D341Med (cell line): ENCODE data around the gene C4orf50.

ENCODE experiments used
- DNase-seq: peaks from one replicate; pipeline ENCODE4 v3.0.0; 2012; ENCODE audit warnings: low spot score

C4orf50 gene

DNA sequence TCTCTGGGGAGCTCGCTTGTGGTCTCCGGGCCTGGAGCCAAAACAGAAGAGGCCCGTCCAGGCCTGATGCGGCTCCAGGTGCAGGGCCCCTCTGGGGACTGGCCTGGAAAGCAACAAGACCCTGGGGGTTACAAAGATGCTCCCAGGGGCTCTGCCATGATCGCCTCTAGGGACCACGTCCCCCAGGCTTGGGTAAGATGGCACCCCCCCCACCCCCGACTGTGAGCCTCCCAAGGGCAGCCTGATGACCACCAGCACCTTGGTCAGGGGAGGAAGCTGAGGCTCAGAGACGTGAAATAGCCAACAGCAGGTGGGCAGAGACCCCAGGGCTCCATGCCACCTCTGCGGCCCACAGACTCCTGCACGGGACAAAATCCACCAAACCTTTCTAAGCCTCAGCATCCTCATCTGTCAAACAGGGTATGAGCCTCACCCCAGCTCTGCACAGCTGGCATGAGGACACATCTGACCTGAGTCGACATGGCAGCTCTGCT lies 25.4 kb downstream of the C4orf50 start:
- DNase-seq = no peak

DNA sequence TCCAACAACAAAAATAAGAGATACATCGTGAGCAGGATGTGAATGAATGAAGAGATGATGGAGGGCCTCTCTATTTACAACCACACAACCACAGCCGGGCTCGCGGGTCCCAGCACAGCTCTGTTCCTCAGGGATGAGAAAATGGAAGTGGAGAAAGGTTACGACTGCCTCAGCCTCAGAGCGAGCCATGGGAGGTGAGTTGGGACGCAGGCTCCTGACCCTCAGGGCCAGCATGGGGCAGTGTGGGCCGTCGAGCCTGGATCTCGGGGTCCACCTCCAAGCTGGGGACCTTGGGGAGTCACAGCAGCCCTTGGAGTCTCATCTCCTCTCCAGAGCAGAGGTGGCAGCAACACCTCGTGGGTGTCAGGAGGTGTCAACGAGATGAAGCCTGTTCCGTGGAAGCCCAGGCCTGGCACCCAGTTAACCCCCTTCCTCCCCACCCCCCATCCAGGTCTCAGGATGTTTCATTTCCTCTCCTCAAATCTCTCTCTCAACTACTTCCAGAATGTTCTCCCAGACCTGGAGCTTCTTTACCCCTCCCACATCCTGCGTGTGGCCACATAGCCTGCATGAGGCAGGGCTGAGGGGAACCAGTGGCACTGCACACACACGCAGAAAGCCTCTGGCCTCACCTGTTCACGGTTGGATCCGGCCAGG lies 25.9 kb downstream of the C4orf50 start:
- no peak for DNase-seq

DNA sequence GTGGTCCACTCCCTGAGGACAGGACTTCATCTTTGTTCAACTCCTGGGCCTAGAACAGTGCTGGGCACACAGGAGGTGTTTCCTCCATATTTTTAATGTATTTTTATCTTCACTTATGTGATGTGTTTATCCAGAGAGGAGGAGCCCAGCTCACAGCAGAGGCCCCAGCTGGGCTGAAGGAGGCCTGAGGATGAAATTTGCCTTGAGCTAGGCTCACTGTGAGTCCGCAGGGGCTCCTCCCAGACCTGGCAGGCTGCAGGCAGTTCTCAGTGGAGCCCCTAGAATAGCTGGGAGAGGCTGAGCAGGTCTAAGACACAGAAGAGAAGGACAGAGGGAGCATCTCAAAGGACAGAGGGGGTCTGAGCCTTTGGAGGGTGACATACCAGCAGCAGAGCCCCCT lies 26.8 kb downstream of the C4orf50 start:
- no peak for DNase-seq

DNA sequence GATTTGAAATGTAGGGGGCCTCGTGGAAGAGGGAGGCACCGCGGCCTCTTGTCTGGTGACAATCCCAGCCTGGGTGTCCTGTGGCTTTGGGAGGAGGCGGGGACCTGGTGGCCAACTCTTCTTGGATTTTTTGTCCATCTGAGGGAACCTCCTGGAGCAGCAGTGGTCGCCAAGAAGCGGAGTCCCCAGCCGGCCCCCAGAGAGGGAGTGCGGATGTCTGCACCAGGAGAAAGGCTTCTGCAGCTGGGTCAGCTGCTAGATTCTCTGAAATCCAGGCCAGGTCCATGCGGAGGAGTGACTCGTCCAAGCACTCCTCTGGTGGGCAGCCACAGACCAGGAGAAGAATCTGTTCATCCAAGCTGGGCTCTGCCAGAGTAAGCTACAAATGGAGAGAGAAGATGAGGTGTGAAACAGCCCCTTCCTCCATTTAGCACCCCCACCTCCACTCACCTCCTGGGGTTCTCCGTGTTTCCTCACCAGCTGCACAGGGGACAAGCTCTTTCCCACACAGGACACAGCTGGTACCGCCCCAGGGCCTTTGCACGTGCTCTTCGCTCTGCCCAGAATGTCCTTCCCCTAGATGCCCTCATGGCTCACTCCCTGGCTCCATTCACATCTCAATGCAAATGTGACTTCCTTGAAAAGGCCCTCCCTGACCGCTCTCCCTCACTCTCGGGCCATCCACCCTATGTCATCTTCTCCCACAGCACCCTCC lies 27.6 kb downstream of the C4orf50 start:
- DNase-seq = no peak

DNA sequence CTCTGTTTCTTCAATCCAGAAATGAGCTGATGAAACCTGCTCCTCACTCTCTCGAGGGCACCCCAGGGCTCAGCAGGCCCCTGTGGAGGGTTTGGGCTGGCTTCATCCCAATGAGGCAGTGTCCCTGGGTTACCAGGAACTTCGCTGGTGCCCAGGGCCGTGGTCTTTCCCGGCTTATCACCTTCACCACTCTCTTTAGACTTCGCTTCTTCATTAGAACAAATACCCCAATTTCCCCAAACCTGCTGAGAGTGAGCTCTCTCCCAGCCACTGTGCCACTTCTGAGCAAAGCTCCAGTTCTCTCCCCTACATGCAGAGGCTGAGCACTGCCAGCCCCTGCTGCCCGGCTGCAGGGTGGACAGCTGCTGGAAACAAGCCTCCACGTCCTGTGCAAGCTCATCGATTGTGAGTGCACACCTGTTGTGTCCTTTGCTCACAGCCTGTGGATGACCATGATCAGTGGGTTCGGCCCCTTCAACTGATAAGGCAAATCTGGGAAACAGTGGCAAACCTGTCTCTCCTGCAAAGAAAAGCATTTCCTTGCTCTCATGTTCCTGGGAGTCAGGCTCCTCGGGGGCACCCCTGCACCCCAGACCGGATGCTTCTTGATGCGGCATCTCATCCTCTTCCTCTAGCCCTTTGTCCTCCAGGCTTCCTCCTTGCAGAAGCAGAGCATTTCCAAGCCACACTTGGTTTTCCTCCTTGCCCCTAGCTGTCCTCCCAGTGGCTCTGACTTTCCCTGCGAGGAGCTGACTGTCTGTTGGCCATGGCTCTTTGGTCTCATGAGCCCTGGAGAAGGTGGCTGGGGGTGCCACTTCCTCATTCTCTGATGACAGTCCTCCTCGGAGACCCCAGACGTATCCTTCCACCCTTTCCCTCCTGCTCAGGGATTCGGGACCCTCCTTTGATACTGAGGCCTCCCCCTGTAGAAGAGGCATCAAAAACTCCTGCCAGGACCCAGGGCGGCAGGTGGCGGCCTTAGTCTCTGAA lies 28.7 kb downstream of the C4orf50 start:
- DNase-seq = no peak

DNA sequence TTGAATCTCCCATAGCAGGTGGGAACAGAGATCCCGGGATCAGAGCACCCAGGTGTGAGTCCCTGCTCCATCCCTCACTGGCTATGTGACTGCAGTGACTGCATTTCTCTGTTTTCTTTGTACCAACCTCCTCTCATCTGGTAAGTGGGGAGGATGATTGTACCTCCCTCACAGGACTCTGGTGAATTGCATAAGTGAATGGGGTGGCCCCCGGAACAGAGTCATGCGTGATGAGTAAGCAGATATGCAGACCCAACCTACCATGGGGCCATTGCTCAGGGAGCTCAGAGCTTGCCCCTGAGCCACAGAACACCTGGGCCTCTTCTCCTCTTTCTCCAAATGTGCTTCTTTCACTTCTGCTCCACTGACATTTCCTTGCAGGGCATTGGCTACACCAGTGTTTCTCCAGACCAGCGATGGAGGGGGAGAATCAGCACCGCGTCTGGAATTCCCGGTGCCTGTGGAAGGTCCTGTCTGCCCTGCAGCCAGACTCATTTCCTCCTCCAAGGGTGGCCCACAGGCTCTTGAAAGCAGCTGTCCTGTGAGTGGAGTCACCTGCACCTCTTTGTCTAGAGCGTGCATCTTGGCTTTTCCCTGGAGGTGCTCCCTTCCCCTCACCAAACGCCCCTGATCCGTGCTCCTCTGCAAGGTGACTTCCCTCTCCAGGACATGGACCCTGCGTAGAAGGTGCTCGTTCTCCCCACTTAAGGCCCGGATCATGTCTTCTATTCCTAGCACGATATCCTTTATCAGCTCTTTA lies 30.0 kb downstream of the C4orf50 start:
- no peak for DNase-seq

DNA sequence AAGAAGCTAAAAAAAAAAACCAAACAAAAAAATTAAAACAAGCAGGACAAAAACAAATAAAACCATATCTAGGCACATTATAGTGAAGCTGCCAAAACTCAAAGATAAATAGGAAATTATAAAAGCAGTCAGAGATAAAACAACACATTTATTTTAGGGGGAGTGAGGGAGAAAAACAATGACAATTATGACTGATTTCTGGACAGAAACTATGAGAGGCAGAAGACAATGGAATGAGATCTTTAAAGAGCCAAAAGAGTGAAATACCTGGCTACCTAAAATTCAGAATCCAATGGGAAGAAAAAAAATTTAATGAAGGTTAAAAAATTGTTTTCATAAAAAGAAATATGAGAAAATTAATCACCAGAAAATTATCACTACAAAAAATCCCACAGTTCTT lies 33.4 kb downstream of the C4orf50 start:
- no peak for DNase-seq

DNA sequence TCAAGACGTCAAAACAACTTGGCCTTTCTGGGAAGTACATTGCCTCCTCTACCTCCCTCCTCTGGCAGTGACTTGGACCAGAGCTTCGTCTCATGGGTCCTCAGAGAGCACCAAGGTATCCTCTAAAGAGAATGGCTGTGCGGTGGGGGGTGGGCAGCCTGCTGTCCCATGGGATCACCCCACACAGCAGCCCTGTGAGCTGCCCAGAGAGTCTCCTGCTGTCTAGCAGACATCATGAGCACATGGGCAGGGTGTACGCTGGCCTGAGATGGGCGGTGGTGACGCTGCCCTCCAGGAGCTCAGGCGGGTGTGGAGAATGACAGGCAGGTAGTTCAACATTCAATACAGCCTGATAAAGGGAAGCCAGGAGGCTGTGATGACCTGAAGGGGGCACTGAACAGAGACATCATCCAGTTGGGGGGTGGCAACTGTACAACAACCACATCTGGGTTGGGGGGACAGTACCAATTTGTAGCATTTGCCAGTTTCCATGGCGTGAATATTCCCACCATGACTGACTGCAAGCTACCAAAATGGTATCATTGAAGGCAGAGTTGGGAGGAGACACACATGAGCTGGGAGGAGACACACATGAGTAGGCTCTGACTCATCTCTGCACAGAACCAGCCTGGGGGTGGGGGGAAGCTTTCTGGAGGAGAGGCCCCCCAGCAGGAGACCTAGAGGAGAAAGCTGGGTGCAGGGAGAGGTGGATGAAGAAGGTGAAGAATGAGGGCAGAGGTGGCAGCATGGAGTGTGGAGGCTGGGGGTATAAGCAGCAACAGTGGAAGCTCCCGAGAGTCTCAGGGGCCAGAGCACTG lies 35.9 kb downstream of the C4orf50 start:
- DNase-seq = no peak

DNA sequence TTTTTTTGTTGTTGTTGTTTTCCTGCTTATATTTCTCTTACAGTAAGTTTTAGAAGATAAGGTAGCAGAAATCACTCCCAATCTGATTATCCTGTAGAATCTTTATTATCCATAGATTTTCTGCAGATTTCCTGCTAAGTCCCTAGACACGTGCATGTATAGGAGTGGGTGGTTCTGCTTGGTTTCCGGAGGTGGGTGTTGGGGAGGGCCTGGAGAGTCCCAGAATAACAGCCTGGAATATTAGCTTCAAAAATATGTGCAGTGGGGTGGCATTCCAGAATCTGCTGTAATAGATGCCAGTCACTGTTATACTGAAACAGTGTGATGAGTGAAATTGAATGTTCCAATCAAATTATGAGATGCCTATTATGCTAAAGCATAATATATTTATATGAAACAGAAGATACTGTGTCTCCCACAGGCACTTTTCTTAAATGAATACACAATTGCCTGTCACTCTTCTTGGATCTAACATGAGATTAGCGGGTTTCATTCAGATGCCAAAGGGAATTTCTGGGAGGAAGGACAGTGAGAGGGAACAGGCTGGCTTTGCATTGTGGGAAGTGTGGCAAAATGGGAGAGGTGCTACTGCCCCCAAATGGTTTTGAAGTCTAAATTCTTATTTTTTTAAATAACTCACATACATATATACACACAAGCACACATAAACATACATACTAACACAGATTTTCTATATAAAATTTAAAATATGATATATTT lies 37.6 kb downstream of the C4orf50 start:
- no peak for DNase-seq

DNA sequence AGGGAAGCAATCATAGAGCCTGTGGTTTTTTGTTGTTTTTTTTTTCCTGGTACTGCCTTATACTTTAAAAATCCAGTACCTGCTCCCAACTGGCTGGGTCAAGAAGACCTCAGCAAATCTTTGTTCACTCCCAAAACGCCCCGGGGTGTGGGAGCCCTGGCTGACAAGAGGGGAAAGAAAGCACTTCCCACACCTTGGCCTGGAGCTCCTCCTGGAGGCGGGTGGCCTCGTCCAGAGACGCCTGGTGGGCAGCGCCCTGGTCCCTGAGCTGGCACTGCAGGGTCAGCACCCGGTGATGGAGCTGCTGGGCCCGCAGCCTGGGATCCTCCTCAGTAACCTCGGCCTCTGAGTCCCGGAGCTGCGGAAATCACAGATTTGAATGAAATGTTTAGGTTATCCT lies 38.2 kb downstream of the C4orf50 start:
- DNase-seq = peak; percentile 87

DNA sequence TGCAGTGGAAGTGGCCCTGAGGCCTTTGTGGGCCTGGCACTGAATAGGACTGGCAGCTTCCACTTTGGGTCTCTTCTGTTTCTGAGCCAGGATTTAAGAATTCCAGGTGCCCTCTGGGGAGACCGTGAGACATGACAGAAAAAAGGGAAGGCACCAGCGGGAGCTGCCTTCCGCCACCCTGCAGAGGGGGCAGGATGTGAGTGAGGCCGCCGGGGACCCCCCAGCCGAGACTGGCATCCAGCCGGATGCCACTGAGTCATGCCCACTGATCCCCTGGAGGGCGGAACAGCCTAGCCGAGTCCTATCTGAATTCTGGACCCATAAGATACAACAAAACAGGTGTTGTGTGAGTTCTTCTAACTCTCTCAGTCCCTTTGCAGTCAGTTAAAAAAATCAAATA lies 41.3 kb downstream of the C4orf50 start:
- no peak for DNase-seq

DNA sequence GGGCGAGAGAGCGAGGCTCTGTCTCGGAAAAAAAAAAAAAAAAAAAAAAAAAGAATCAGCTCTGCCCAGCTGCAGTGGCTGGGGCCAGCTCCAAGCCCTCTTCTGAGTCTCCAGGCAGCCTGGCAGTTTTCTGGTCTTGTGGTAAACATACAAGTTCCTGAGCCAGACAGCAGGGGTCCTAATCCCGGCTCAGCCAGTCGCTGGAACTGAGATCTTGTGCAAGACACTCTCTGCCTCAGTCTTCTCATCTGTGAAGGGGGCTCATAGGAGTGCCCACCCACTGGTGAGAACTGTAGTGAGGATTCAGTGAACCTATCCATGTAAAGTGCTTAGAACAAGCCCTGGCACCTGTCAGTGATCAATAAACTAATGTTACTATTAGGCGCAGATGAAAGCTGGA lies 41.8 kb downstream of the C4orf50 start:
- DNase-seq = no peak

DNA sequence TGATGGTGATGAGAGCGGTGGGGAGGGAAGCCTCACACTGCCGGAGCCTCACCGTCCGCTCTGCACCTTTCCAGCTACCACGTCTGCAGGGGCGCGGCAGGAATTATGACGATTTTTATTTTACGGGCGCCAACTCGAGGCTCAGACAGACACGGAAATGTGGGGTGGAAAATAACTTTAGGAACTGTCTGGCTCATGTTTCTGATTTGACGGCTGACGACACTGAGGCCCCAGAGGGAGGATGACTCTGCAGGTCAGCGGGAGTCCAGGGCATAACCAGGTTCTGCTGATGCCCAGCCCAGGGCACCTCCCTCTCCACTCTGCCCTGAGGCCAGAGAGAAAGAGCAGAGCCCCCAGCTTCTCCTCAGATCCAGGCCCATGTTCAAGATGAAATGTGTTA lies 43.9 kb downstream of the C4orf50 start:
- no peak for DNase-seq

DNA sequence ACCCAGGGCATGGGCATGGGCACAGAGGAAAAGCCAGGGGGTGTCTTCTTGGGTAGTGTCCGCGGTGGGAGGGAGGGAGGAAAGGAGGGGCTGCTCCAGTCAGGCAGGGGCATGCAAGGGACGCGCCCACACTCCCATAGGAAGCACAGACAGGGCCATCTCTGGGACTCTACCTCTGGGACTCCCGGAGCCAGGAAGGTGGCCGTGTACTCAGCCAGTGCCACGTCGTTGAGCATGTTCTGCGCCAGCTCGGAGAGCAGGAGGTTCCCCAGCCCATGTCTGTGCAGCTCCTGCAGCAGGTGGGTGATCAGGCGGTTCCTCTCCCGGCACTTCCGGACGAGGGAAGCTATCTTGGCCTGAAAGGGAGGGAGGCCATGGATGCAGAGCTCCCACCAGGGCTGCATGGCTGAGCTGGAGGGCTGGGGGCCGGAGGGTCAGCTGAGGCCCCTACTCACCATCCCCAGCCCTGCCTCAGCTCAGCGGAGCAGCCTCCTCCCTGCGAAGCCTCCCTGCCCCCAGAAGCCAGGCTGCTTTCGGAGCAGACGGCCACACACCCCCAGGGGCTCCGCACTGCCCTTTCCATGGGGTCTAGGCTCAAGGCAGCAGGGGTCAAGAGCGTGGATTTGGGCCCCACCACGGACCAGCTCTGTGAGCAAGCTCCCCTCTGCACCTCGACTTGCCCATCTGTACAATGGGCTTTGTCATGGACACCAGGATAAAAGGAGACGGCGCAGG lies 44.6 kb downstream of the C4orf50 start:
- DNase-seq = no peak

DNA sequence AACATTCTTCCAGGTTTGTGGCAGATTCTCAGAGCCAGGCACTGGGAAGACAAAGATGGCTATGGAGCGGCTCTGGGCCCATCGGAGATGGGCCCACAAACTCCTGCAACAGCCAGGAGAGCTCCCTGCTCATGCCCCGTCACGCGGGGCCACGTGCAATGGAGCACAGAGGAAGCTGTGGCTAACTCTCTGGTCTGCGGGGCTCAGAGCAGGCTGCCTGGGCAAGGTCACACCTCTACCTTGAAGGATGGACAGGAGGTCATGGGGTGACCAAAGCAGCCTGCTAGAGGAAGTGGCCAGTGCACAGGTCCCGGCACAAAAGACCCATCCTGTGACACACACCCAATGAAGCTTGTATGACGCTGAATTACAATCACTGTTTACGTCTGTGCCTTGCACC lies 45.2 kb downstream of the C4orf50 start:
- no peak for DNase-seq

DNA sequence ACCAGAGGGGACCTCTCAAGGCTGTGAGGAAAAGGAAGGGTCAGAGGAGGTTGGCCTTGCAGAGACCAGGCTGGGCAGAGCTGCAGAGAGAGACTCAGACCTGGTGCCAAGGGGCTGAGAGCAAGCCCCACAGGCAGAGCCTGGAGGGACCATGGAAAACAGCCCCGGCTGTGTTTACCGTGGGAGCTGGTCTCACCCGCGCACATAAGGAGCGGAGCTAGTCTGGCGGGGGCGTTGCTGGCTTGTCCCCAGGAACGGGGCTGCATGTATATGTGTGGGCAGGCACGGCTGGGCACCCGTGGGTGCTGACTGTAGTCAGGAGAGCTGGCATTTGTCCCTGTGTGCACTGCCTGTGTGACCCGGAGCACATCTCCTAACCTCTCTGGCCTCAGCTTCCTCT lies 45.7 kb downstream of the C4orf50 start:
- no peak for DNase-seq

DNA sequence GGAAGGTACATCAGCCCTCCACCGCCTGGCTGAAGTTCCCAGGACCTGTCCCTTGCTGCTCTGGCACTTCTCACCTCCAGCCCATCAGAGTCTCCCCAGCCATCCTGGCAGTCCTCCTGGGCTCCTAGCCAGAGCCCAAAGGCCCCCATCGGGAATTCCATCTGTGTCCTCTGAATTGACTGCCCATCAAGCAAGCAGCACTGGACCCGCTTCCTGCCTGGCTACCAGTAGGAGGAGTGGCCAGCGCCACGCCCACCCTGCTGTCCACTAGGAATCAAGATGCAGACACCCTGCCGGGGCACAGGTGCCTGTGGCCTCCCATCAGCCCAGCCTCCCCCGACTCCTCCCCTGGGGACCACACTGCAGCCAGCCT lies 47.2 kb downstream of the C4orf50 start:
- no peak for DNase-seq

DNA sequence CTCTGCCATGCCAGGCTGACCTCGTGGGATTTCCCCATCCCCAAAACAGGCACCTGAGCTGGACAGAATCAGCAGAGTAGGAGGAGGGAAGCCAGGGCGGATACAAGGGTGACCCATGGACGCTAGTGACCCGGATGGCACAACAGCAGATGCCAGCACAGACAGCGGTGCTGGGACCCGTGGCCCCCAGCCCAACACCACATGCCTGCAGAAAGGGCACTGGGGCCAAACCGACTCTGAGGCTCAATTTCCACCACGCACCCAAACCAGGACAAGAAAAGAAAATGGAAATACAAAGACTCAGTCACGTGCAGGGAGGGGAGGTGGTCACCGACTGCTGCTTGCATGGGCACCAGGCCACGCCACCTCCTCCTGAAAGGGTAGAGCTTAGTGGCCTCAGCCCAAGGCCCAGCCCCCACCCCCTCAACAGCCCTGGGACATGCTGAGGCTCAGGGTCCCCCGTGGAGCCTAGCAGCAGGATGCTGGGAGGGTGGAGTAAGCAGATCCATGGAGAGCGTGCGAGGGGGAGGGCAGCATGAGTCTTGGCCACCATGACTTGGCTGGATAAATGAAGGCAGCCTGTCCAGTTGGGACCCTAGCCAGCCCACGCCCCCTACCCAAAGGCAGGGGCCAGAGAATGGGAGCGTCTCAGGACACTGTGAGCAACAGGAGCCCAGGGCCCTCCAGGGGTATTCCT lies 47.7 kb downstream of the C4orf50 start:
- no peak for DNase-seq

DNA sequence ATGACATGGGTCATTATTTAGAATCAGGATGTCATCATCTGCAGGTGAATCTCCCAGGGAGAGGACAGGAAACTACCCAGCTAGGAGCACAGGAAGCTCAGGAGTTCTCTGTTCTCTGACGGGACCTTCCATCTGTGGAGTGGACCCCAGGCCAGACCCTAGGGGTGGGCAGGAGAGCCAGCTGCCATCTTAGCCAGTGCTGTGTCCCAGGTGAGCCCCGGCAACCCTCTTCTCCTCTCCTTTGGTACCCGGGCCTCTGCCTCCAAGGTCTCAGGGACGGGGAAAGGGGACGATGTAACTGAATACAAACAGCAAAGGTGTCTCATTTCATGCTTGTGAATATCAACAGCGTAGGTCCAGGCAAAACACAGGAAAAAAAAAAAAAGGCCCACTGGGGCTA lies 48.5 kb downstream of the C4orf50 start:
- no peak for DNase-seq
